WI38 (cell line): ENCODE results near the gene DLGAP3.

Source experiments
- H3K4me3 ChIP-seq: 2 replicates; pipeline ENCODE4 v1.5.1; 2011; ENCODE audit warnings: low read depth, mild to moderate bottlenecking, control low read depth, low read length
- TF ChIP-seq, protein P1 (sequence below): IDR thresholded peaks from 2 replicates; pipeline ENCODE4 v1.5.1; 2012; ENCODE audit warnings: low read depth, mild to moderate bottlenecking, control low read depth, low read length

The DLGAP3 gene

GRCh38 chr1:34917017-34917416, 12.4 kb downstream of the DLGAP3 start:
- no peak overlapping the region for H3K4me3 ChIP-seq
- TF ChIP-seq, protein P1, sequence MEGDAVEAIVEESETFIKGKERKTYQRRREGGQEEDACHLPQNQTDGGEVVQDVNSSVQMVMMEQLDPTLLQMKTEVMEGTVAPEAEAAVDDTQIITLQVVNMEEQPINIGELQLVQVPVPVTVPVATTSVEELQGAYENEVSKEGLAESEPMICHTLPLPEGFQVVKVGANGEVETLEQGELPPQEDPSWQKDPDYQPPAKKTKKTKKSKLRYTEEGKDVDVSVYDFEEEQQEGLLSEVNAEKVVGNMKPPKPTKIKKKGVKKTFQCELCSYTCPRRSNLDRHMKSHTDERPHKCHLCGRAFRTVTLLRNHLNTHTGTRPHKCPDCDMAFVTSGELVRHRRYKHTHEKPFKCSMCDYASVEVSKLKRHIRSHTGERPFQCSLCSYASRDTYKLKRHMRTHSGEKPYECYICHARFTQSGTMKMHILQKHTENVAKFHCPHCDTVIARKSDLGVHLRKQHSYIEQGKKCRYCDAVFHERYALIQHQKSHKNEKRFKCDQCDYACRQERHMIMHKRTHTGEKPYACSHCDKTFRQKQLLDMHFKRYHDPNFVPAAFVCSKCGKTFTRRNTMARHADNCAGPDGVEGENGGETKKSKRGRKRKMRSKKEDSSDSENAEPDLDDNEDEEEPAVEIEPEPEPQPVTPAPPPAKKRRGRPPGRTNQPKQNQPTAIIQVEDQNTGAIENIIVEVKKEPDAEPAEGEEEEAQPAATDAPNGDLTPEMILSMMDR: no peak

DNA sequence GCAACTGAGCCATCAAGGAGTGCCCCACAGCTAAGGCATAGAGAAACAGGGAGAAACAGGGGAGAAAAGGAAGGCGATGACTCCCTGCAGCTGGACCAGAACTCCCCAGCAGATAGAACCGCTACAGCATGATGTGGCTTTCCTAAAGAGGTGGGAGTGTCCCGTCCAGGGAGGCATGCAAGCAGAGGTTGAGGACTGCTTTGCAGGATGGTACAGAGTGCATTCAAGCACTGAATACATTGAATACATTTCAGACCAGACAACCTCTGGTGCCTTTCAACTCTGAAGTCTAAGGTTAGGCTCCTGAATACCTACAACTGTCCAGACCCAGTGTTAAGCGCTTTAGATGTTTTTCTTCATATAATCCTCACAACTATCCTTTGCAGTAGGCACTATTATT, 13.3 kb downstream of the DLGAP3 start:
- TF ChIP-seq, protein P1: no peak
- H3K4me3 ChIP-seq: no peak overlapping the region

GRCh38 chr1:34915521-34915920, 13.9 kb downstream of the DLGAP3 start:
- H3K4me3 ChIP-seq: no peak overlapping the region
- TF ChIP-seq, protein P1: no peak

DNA sequence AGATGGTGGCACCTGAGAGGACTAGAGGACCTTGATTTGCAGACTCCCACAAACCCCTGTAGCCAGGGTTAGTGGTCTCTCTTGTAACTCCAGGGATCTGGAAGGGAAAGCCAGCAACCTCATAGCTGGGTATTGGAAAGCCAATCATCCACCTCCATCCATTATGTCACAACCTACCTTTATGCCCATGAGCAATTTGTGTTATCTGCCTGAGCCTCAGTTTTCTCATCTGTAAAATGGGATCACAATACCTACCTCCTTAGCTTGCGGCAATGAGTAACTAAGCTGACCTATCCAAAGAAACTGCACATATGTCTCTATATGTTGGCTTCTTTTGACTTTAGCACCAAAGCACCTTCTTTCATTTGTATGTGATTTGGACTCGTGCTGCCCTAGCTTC, 14.5 kb downstream of the DLGAP3 start:
- TF ChIP-seq, protein P1: no peak
- H3K4me3 ChIP-seq: no peak overlapping the region

DNA sequence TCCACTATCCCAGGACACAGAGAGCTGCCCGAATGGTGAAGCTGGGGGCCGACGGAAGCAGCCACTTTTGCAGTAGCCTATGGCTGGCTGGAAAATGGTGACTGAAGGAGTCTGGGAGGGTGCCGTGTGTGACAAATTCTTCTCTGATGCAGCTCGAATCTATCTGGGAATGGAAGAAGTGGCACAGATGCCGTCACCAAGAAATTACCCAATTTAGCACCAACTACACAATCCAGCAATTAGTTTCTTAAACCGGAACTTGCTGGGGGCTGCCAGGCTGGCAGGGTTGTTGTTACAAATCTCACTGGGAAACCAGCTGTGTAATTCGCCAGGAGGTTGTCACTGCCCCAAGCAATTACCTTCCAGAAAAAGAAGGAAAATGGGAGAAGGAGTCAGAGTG, 18.0 kb downstream of the DLGAP3 start:
- TF ChIP-seq, protein P1: no peak
- H3K4me3 ChIP-seq: no peak overlapping the region

GRCh38 chr1:34910425-34910824, 19.0 kb downstream of the DLGAP3 start:
- TF ChIP-seq, protein P1: no peak
- no peak overlapping the region for H3K4me3 ChIP-seq

DNA sequence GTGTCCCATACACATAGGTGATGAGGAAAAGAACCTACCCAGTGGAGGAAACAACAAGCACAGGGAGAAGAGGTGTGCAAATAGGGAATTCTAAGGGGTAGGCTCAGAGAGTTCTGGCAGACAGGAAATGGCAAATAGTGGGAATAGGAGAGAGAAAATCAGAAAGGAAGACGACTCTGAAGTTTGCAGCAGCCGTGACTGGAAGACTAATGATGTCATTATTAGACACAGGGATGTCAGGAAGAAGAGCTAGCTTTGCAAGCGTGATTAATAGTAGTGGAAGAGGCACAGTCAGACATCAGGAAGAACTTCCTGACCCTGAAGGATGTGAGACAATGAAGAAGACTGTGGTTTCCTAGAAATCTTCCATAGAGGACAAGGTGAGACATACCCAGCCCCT, 21.1 kb downstream of the DLGAP3 start:
- TF ChIP-seq, protein P1: no peak
- no peak overlapping the region for H3K4me3 ChIP-seq
